MM.1S (cell line): ENCODE results near the gene NRXN3.

Source experiments
- EZH2phosphoT487 ChIP-seq: fragments of 300-600 bp; sonication (generic); IDR thresholded peaks from 2 replicates; pipeline ENCODE4 v1.6.1; 2018; ENCODE audit warnings: antibody characterized with exemption, low read length
- TF ChIP-seq, protein P1 (sequence below): fragments of 300-600 bp; sonication (generic); IDR thresholded peaks from 2 replicates; pipeline ENCODE4 v1.5.1; 2016; ENCODE audit warnings: antibody characterized with exemption, low read length, mixed read lengths

DNA sequence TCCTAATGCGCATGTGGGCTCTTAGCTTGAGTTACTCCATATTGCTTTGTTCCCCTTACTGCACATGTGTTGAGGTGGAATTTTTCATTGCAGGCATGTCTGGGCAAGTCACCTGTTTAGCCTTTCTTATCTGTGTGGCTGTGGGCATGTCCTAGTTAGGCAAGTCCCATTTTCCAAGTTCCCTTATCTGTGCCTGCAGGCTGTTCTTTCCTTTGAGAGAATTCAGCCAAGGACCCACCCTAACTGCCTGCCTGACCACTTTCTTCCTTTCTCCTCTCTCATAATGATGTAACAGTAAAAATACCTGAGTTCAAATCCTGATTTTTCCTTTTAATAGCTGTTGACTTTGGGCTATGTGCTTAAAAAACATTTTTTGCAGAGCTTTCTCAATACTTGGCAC, 870.6 kb downstream of the NRXN3 start:
- TF ChIP-seq, protein P1, sequence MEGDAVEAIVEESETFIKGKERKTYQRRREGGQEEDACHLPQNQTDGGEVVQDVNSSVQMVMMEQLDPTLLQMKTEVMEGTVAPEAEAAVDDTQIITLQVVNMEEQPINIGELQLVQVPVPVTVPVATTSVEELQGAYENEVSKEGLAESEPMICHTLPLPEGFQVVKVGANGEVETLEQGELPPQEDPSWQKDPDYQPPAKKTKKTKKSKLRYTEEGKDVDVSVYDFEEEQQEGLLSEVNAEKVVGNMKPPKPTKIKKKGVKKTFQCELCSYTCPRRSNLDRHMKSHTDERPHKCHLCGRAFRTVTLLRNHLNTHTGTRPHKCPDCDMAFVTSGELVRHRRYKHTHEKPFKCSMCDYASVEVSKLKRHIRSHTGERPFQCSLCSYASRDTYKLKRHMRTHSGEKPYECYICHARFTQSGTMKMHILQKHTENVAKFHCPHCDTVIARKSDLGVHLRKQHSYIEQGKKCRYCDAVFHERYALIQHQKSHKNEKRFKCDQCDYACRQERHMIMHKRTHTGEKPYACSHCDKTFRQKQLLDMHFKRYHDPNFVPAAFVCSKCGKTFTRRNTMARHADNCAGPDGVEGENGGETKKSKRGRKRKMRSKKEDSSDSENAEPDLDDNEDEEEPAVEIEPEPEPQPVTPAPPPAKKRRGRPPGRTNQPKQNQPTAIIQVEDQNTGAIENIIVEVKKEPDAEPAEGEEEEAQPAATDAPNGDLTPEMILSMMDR = no peak
- no peak for TF ChIP-seq EZH2phosphoT487
